ENCODE data around the gene WASF3.

DNA sequence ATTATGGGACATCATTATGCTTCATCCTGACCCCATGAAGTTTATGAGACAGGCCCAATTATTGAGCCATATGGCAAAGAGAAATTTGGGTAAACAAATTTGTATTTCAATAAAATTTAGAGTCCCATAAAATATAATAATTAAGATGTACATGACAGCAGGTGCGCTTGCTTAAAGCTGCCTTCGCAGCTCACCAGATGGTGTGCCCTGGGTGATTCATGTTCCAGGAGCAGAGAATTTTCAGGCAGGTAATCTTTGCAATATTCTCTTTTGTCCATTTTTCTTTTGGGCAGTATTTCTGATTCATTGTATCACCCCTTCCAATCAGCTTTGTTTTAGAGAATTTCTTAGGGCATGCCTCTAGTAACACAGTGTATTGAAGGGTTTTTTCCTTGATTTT, 39.5 kb upstream of the WASF3 start:
- TF ChIP-seq, protein P1, sequence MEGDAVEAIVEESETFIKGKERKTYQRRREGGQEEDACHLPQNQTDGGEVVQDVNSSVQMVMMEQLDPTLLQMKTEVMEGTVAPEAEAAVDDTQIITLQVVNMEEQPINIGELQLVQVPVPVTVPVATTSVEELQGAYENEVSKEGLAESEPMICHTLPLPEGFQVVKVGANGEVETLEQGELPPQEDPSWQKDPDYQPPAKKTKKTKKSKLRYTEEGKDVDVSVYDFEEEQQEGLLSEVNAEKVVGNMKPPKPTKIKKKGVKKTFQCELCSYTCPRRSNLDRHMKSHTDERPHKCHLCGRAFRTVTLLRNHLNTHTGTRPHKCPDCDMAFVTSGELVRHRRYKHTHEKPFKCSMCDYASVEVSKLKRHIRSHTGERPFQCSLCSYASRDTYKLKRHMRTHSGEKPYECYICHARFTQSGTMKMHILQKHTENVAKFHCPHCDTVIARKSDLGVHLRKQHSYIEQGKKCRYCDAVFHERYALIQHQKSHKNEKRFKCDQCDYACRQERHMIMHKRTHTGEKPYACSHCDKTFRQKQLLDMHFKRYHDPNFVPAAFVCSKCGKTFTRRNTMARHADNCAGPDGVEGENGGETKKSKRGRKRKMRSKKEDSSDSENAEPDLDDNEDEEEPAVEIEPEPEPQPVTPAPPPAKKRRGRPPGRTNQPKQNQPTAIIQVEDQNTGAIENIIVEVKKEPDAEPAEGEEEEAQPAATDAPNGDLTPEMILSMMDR (IDR thresholded peaks at IDR 0.05; ENCODE audit: low read depth, low read length, poor library complexity, severe bottlenecking) = no peak
- no peak for TF ChIP-seq EZH2phosphoT487 (IDR thresholded peaks at IDR 0.05; ENCODE audit: borderline replicate concordance, low read length)
